ENCODE data around the gene DRGX. TPM values are rescaled to one million over a fixed set of nuclear protein-coding genes. Genes with fewer than 3 reads are reported as not detected.

Gene DRGX
- 0.05 TPM for total RNA-seq
- 0.30 TPM for polyA plus RNA-seq
- long read RNA-seq, donor 1 = 0 reads
- long read RNA-seq, donor 2 = 0 reads
- long read RNA-seq, donor 3 = 0 reads
- long read RNA-seq, donor 4 = 0 reads
- long read RNA-seq, donor 5 = 0 reads
- long read RNA-seq, donor 6 = 0 reads
- long read RNA-seq, donor 7 = 0 reads
- long read RNA-seq, donor 8 = 0 reads
- long read RNA-seq, donor 9 = 0 reads
- long read RNA-seq, donor 10 = 0 reads

GRCh38 chr10:49395741-49396665, at the start of gene DRGX:
Gene DRGX (minus strand): TSS chr10:49396089. CDS start chr10:49395440, 649 bp downstream.
- H3K4me3 ChIP-seq (ENCODE audit: low read length in 2 of 2) = no peak within 1 kb of the TSS
- no peak within 1 kb of the TSS for H3K27ac ChIP-seq (ENCODE audit: low read depth in 1 of 2, low read length in 1 of 2)
- peaks cover 68 to 92% of the 10 kb centered on the region in 2 donors for H3K27me3 ChIP-seq (ENCODE audit: control insufficient read depth in 2 of 2, insufficient read depth in 1 of 2, low read length in 1 of 2)
- 6% methylated on average over 63 of the region's 63 CpGs for WGBS
- no peak for DNase-seq (ENCODE audit: low read depth in 6 of 9, low spot score in 9 of 9)
- H3K4me1 ChIP-seq (ENCODE audit: control insufficient read depth in 2 of 2, insufficient read depth in 2 of 2, low read length in 2 of 2) = peaks cover 0 to 12% of the 10 kb centered on the region in 2 donors
- H3K9me3 ChIP-seq (ENCODE audit: control insufficient read depth in 2 of 2, insufficient read depth in 1 of 2, low read length in 1 of 2) = peaks cover 1 to 7% of the 10 kb centered on the region in 2 donors
- H3K36me3 ChIP-seq (ENCODE audit: control insufficient read depth in 2 of 2, insufficient read depth in 2 of 2, low read length in 1 of 2) = no peaks in the 10 kb centered on the region

GRCh38 chr10:49444349-49444748, 48.5 kb upstream of the DRGX start:
- Histone ChIP-seq H3K27me3 (ENCODE audit: control insufficient read depth in 2 of 2, insufficient read depth in 1 of 2, low read length in 1 of 2) (peaks cover 0 to 3% of the 10 kb centered on the region in 2 donors), H3K4me3 (ENCODE audit: low read length in 2 of 2) (no peak overlapping the region), H3K9me3 (ENCODE audit: control insufficient read depth in 2 of 2, insufficient read depth in 1 of 2, low read length in 1 of 2) (peaks cover 0 to 1% of the 10 kb centered on the region in 2 donors), H3K36me3 (ENCODE audit: control insufficient read depth in 2 of 2, insufficient read depth in 2 of 2, low read length in 1 of 2) (no peaks in the 10 kb centered on the region), H3K27ac (ENCODE audit: low read depth in 1 of 2, low read length in 1 of 2) (no peak overlapping the region), H3K4me1 (ENCODE audit: control insufficient read depth in 2 of 2, insufficient read depth in 2 of 2, low read length in 2 of 2) (peaks cover 6 to 13% of the 10 kb centered on the region in 2 donors)
- no peak for DNase-seq (ENCODE audit: low read depth in 6 of 9, low spot score in 9 of 9)
- 98% methylated on average over 4 of the region's 4 CpGs for WGBS

GRCh38 chr10:49442863-49443262, 47.0 kb upstream of the DRGX start:
- Histone ChIP-seq H3K27me3 (ENCODE audit: control insufficient read depth in 2 of 2, insufficient read depth in 1 of 2, low read length in 1 of 2) (peaks cover 0 to 3% of the 10 kb centered on the region in 2 donors), H3K4me1 (ENCODE audit: control insufficient read depth in 2 of 2, insufficient read depth in 2 of 2, low read length in 2 of 2) (peaks cover 6 to 13% of the 10 kb centered on the region in 2 donors), H3K9me3 (ENCODE audit: control insufficient read depth in 2 of 2, insufficient read depth in 1 of 2, low read length in 1 of 2) (peaks cover 0 to 1% of the 10 kb centered on the region in 2 donors), H3K27ac (ENCODE audit: low read depth in 1 of 2, low read length in 1 of 2) (no peak overlapping the region), H3K4me3 (ENCODE audit: low read length in 2 of 2) (no peak overlapping the region), H3K36me3 (ENCODE audit: control insufficient read depth in 2 of 2, insufficient read depth in 2 of 2, low read length in 1 of 2) (no peaks in the 10 kb centered on the region)
- WGBS = 10% methylated on average over 4 of the region's 4 CpGs
- DNase-seq (ENCODE audit: low read depth in 6 of 9, low spot score in 9 of 9) = peak in 5 of 9 donors; percentile 4 to 64 (median 15)

GRCh38 chr10:49441488-49442476, 45.9 kb upstream of the DRGX start:
- 63% methylated on average over 46 of the region's 46 CpGs for WGBS
- H3K4me3 ChIP-seq (ENCODE audit: low read length in 2 of 2) = peak overlapping the region; percentile 8 to 10
- peak in 6 of 9 donors; percentile 18 to 62 (median 33) for DNase-seq (ENCODE audit: low read depth in 6 of 9, low spot score in 9 of 9)

GRCh38 chr10:49435225-49435624, 39.3 kb upstream of the DRGX start:
- 96% methylated on average over 2 of the region's 2 CpGs for WGBS
- no peaks in the 10 kb centered on the region for H3K36me3 ChIP-seq (ENCODE audit: control insufficient read depth in 2 of 2, insufficient read depth in 2 of 2, low read length in 1 of 2)
- H3K9me3 ChIP-seq (ENCODE audit: control insufficient read depth in 2 of 2, insufficient read depth in 1 of 2, low read length in 1 of 2) = no peaks in the 10 kb centered on the region
- H3K4me1 ChIP-seq (ENCODE audit: control insufficient read depth in 2 of 2, insufficient read depth in 2 of 2, low read length in 2 of 2) = no peaks in the 10 kb centered on the region
- no peak overlapping the region for H3K27ac ChIP-seq (ENCODE audit: low read depth in 1 of 2, low read length in 1 of 2)
- no peak overlapping the region for H3K4me3 ChIP-seq (ENCODE audit: low read length in 2 of 2)
- DNase-seq (ENCODE audit: low read depth in 6 of 9, low spot score in 9 of 9) = no peak
- no peaks in the 10 kb centered on the region for H3K27me3 ChIP-seq (ENCODE audit: control insufficient read depth in 2 of 2, insufficient read depth in 1 of 2, low read length in 1 of 2)

More at GRCh38 chr10:49441488-49442476, 45.9 kb upstream of the DRGX start:
- peaks cover 6 to 13% of the 10 kb centered on the region in 2 donors for H3K4me1 ChIP-seq (ENCODE audit: control insufficient read depth in 2 of 2, insufficient read depth in 2 of 2, low read length in 2 of 2)
- H3K27me3 ChIP-seq (ENCODE audit: control insufficient read depth in 2 of 2, insufficient read depth in 1 of 2, low read length in 1 of 2) = peaks cover 0 to 3% of the 10 kb centered on the region in 2 donors
- H3K36me3 ChIP-seq (ENCODE audit: control insufficient read depth in 2 of 2, insufficient read depth in 2 of 2, low read length in 1 of 2) = no peaks in the 10 kb centered on the region
- H3K27ac ChIP-seq (ENCODE audit: low read depth in 1 of 2, low read length in 1 of 2) = no peak overlapping the region
- H3K9me3 ChIP-seq (ENCODE audit: control insufficient read depth in 2 of 2, insufficient read depth in 1 of 2, low read length in 1 of 2) = peaks cover 0 to 1% of the 10 kb centered on the region in 2 donors

GRCh38 chr10:49433069-49433468, 37.2 kb upstream of the DRGX start:
- H3K27ac ChIP-seq (ENCODE audit: low read depth in 1 of 2, low read length in 1 of 2) = no peak overlapping the region
- H3K4me3 ChIP-seq (ENCODE audit: low read length in 2 of 2) = no peak overlapping the region
- no peaks in the 10 kb centered on the region for H3K27me3 ChIP-seq (ENCODE audit: control insufficient read depth in 2 of 2, insufficient read depth in 1 of 2, low read length in 1 of 2)
- H3K9me3 ChIP-seq (ENCODE audit: control insufficient read depth in 2 of 2, insufficient read depth in 1 of 2, low read length in 1 of 2) = no peaks in the 10 kb centered on the region
- WGBS = 94% methylated on average over 2 of the region's 2 CpGs
- no peaks in the 10 kb centered on the region for H3K36me3 ChIP-seq (ENCODE audit: control insufficient read depth in 2 of 2, insufficient read depth in 2 of 2, low read length in 1 of 2)
- DNase-seq (ENCODE audit: low read depth in 6 of 9, low spot score in 9 of 9) = no peak
- H3K4me1 ChIP-seq (ENCODE audit: control insufficient read depth in 2 of 2, insufficient read depth in 2 of 2, low read length in 2 of 2) = no peaks in the 10 kb centered on the region

GRCh38 chr10:49431426-49431825, 35.5 kb upstream of the DRGX start:
- Histone ChIP-seq H3K4me3 (ENCODE audit: low read length in 2 of 2) (no peak overlapping the region), H3K27ac (ENCODE audit: low read depth in 1 of 2, low read length in 1 of 2) (no peak overlapping the region), H3K27me3 (ENCODE audit: control insufficient read depth in 2 of 2, insufficient read depth in 1 of 2, low read length in 1 of 2) (no peaks in the 10 kb centered on the region), H3K36me3 (ENCODE audit: control insufficient read depth in 2 of 2, insufficient read depth in 2 of 2, low read length in 1 of 2) (no peaks in the 10 kb centered on the region), H3K9me3 (ENCODE audit: control insufficient read depth in 2 of 2, insufficient read depth in 1 of 2, low read length in 1 of 2) (peaks cover 0 to 2% of the 10 kb centered on the region in 2 donors), H3K4me1 (ENCODE audit: control insufficient read depth in 2 of 2, insufficient read depth in 2 of 2, low read length in 2 of 2) (no peaks in the 10 kb centered on the region)
- DNase-seq (ENCODE audit: low read depth in 6 of 9, low spot score in 9 of 9) = no peak
- WGBS = 96% methylated on average over 2 of the region's 2 CpGs

GRCh38 chr10:49429458-49429857, 33.6 kb upstream of the DRGX start:
- DNase-seq (ENCODE audit: low read depth in 6 of 9, low spot score in 9 of 9) = no peak
- Histone ChIP-seq H3K27ac (ENCODE audit: low read depth in 1 of 2, low read length in 1 of 2) (no peak overlapping the region), H3K36me3 (ENCODE audit: control insufficient read depth in 2 of 2, insufficient read depth in 2 of 2, low read length in 1 of 2) (no peaks in the 10 kb centered on the region), H3K4me3 (ENCODE audit: low read length in 2 of 2) (no peak overlapping the region), H3K4me1 (ENCODE audit: control insufficient read depth in 2 of 2, insufficient read depth in 2 of 2, low read length in 2 of 2) (no peaks in the 10 kb centered on the region), H3K9me3 (ENCODE audit: control insufficient read depth in 2 of 2, insufficient read depth in 1 of 2, low read length in 1 of 2) (peaks cover 0 to 20% of the 10 kb centered on the region in 2 donors), H3K27me3 (ENCODE audit: control insufficient read depth in 2 of 2, insufficient read depth in 1 of 2, low read length in 1 of 2) (no peaks in the 10 kb centered on the region)
- WGBS = 94% methylated on average over 5 of the region's 5 CpGs
